NCI-H2196 (cell line): ENCODE data around the gene EEIG1.

ENCODE experiments used
- DNase-seq: peaks from one replicate; lab custom pipeline; 2025; ENCODE audit not compliant: unreplicated experiment; lab: John Stamatoyannopoulos, UW

EEIG1 gene

DNA sequence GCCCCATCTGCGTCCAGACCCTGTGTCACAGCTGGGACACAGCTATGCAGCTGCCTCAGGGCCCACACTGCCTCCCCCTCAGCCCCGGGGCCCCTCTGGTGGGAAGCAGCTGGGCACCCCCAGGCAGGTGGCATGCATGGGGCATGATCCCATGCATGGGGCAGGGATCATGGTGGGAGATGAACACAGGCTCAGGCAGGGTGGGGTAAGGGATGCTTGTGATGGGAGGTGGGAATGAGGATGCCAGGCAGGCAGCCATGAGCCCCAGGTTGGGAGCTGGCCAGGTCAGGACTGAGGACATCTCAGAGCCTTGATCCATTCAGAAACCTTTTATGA lies 19.7 kb downstream of the EEIG1 start:
- no peak for DNase-seq

DNA sequence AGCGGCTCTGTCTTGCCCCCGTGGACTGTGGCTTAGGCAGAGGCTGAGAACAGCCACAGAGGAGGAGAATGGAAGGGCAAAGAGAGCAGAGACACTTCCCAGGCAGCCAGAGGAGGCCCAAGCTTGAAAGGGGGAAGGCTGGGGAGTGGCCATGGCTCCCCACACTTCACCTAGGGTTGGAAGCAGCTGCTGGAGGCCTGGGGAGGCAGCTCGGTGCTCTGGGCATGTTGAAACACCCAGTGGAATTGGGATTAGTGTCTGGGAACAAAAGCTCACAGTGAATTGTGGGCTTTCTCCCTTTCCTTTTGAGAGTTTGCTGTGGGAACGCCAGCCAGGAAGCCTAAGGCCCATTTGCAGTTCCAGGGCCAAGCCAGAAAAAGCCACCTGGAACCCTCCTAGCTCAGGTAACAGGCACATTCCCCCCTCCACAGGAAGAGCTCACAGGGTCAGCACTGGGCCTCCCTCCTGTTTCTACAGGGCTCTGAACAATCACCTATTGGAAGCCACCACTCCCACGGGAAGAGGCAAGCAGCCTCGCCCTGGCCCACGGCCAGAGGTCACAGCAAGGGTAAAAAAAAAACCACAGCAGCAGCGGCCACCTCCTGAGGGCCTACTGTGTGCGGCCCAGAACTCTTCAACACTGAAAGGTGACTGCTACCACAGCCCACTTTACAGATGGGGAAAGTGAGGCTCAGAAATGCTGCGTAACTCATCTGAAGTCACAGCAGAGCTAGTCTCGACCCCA lies 20.2 kb downstream of the EEIG1 start:
- DNase-seq, result peak; percentile 47

DNA sequence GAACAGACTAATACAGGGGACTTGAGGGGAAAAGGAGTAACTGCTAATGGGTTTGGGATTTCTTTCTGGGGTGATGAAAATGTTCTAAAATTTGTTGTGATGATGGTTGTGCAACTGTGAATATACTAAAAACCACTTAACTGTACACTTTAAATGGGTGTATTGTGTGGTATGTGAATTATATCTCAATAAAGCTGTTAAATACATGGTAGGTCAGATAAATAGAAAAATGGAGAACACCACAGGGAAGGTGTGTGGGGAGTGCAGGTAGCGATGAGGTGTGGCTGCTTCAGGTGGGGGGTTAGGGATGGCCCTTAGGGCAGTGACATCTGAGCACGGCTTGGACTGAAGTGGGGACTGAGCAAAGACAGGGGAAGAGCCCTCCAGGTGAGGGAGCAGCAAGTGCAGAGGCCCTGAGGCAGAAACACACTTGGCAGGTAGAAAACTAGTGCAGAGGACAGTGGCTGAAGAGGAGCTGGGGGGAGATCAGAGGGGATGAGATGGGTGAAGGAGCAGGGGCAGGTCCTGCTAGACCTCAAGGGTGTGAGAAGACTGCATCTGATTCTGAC lies 20.9 kb downstream of the EEIG1 start:
- no peak for DNase-seq

DNA sequence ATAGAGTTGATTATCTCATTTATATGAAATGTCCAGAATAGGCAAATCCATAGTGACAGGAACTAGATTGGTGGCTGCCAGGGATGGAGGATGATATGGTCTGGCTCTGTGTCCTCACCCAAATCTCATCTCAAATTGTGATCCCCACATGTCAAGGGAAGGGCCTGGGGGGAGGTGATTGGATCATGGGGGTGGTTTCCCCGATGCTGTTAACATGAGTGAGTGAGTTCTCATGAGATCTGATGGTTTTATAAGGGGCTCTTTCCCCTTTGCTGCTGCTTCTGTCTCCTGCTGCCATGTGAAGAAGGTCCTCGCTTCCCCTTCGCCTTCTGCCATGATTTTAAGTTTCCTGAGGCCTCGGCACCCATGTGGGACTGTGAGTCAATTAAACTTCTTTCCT lies 21.4 kb downstream of the EEIG1 start:
- no peak for DNase-seq

DNA sequence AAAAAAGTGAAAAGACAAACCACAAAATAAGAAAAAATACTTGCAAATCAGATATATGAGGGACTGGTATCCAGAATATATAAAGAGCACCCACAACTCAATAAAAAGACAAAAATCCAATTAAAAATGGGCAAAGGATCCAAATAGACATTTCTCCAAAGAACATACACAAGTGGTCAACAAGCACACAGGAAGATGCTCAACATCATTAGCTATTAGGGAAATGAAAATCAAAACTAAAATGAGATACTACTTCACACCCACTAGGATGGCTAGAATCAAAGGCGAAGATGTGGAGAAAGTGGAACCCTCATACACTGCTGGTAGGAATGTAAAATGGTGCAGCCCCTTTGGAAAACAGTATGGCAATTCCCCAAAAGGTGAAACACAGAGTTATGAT lies 22.1 kb downstream of the EEIG1 start:
- DNase-seq, result no peak

DNA sequence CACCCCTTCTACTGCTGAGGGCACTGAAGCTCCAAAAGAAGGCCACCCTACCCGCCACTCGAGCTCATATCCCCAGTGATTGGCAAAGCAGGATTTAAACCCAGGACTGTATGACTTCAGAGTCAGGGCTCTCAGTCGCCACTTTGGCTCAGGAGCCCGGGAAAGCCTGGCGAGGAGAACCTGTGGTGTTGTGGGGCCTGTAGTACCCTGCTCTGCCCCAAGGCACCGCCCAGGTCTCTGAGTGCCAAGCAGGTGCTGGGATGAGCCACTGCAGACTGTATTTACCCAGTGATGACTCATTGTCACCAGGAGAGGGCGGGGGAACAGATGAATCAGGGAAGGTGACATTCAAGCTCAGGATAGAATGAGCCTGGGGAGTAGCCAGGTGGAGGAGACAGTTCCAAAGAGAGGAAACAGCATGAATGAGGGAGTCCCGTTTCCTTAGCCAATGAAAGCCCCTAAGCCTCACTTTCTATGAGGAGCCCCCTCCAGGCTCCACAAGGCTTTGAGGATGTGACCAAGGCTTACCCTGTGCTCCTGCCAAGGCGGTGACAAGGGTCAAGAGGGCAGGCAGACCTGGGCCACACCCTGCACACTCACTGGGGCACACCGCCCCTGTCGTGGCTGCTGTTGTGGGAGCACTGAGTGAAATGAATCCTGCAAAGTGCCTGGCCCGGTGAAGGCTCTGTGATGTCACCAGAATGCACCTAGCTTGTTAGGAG lies 25.3 kb downstream of the EEIG1 start:
- peak; percentile 95 for DNase-seq

DNA sequence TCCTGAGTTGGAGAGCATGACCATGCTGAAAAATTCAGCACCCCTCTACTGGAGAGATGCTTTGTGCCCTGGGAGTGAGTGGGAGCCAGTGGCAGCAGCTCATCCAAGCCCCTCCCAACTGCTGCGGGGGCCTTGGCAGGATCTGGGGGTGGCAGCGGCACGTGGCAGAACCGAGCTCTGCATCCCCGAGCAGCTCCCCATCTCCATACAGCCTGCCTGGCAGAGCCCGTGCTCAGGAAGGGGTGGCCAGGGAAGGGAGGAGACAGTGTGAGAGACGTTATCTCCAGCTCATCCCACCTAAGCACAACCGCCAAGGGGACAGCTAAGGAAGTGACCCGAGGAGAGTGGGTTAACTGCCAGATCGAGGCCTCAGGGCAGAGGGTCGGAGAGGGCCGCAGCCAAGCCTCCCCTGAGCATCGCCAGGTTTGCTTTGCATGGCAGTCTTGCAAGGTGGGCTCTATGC lies 25.9 kb downstream of the EEIG1 start:
- DNase-seq, result no peak

DNA sequence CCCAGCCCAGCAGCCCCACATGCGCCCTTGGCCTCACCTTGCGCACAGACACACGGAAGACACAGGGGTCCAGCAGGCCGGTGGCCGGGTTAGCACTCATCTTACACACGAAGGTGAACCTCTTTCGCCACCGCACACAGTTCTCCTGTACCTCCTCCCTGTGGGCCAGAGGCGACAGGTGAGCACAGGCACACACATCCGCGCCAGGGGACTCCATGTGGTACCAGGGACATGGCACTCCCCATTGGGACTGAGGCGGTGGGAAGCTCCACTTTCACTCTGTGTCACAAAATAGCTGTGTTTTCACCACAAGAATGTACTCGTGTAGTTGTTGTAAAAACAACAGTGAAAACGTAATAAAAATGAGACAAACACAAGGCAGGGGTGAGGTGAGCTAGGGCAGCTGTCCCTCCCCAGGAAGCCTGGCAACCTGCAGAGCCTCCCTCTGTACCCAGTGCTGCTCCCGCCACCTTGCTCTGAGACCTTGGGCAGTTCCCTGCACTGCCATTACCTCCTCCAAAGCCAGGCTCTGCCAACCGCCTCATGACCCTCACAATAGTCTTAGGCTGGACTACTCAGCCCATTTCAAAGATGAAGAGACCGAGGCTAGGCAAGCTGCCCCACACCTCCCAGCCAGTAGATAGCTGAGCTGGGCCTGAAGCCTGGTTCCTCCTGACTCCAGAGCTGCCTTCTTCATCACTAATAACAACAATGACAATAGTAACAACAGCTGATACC lies 26.9 kb downstream of the EEIG1 start:
- DNase-seq, result no peak

DNA sequence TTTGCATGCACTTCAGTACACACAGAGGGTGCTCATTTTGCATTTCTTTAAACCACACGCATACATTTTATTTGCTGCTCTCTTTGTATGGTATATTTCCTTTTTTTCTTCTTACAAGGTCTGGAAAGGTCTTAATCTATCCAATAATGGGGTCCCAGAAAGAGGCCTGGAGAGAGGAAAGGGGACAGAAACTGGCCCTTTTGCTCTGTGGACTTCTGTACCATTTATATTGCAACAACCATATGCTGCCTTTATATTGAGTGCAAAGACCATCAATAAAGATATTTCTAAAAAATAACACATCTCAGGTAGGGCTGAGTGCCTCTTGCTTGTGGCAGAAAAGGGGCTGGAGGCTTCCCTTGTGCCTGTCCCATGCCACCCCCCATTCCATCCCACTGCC lies 27.6 kb downstream of the EEIG1 start:
- DNase-seq, result no peak

DNA sequence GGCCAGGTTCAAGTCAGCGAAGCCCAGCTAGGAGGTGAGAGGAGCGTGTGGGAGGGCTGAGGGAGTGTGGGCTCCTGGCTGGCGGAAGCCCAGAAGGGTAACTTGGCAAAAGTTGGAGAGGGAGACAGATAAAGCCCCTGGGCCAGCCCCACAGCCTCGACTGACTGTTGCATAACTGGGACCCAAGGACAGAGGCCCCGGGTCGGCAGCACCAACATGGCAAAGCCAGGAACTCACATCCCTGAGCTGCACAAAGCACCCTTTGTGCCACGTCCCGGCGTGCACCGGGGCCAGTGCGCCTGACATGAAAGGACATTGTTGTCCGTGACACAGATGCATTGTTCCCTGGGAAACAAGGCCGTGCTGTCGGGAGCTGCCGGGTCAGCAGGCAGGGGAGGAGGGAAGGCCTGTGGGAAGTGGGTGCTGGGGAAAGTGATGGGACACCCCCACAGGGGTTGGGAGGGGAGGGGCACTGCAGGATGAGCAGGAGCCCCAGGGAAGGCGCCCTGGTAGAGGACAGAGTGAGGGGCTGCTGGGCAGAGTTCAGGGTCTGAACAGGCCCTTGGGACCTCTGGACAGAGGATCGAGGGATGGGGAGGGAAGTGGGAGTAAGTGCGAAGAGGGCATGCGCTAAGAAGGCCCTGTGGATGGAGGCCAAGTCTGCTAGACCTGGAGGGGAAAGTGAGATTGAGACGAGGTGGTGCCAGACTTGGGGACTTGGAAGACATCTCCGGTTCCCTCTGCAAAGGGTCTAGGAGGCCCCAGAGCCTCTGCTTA lies 30.1 kb downstream of the EEIG1 start:
- DNase-seq, result no peak

DNA sequence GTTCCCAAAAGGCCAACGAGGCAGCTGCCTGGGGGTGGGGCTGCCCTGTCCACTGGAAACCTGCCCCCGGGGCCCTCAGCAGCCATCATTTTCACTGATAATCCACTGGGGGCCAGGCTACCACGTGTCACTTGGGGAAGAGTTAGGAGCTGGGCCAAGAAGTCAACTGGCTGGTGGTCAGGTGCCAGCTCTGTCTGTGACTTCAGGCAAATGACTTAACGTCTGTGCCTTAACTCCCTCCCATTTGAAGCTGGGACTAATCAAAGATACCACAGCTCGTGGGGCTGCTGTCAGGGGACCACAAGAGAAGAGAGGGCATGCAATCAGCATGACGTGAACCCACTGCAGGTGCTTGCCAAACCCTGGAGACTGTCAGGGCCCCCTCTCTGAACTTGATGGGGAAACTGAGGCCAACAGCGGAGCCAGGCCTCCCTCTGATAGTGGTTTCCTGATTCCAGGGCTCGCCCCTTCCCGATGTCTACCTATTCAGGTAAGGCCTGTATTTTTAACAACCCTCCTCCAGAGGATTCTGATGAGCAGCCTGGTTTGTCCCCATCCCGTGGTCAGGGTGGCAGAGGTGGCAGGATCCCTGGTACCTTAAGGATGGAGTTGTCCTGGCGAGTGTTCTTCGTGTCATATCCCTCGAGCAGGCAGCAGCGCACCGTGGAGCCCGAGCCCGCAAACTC lies 30.8 kb downstream of the EEIG1 start:
- no peak for DNase-seq

DNA sequence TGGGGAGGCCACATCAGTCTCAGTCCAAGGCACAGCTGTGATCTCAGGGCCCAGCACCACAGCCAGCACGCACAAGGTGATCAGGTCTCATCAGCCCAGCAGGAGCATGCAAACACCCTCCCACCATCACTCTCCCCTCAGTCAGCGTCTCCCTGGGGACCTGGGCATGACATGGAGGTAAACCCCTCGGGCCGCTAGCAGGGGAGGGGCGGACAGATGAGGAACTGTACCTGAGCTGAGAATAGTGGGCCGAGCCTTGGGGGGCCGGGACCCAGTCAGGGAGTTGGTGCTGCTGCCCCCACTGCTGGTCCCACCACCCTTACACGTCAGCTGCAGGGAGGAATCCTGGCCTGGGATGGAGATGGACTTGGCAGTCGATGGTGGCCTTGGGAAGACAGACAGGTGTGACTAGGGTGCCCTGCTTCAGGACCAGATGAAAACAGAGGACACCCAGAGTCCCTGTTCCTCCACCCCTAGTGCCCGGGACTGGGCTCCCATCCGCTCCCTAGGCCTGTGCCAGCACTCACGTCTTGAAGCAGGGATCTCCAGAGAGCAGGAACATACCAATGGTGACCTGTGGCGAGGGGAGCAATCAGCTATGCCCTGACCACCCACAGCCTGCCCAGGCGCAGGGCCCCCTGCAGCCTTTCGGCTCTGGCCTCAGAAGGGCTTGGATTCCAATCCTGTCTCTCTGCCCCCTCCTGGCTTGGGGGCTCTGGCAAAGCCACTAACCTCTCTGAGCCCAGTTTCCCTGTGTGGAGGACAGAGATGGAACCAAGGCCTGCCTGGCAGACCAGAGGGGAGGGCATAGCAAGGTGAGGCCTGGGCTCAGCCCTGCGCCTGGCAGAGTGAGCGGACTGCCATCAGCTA lies 32.7 kb downstream of the EEIG1 start:
- DNase-seq, result no peak

DNA sequence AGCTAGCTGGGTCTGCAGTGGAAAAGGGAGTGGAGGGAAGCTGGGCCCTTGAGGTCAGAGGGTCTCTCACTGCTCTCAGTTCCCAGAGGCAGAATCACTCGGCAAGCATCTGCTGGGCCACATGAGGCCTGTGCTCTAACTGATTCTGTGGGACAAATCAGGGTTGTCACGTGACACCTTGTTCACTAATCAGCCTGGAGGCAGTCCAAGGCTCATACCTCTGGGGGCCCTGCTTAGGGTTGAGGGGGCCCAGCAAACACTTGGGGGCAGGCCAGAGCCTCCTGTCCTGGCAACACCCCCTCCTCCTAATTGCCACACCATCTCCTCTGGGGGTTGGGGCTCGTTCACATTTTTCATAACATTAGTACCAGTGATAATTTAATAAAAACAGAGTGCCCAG lies 34.1 kb downstream of the EEIG1 start:
- no peak for DNase-seq

DNA sequence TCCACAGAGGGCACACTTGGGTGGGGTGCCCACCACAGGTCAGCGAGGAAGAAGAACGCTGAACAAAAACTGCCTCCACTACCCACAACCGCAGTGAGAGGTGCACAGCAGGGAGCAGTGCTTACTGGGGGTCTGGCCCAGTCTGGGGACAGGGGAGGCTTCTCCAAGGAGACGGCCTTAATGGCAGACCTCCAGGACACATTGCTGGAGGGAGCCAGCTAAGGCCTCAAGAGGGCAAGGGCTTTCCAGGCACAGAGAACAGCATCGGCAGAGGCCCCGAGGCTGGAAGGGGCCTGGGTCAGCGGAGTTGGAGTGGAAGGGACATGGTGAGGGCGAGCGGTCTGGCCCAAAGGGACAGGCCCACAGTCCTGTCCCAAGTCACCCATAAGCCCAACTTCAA lies 34.8 kb downstream of the EEIG1 start:
- DNase-seq, result no peak

DNA sequence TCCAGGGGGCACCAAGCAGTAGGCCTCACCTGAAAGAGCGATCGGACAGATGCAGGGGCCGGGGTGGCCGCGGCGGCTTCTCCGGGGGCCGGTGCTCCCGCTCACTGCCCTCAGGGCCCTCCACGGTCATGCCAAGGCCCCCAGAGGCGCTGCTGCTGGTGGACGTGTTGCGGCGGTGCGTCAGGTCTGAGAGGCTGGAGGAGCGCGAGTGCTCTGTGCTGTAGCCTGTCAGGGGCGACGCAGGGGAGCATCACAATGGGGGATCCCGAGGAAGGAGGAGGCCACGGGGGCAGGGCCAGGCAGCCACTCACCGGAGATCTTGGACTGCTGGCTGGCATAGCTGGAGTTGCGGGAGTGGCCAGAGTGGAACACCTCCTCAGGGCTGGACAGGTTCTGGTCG lies 35.5 kb downstream of the EEIG1 start:
- DNase-seq, result no peak

DNA sequence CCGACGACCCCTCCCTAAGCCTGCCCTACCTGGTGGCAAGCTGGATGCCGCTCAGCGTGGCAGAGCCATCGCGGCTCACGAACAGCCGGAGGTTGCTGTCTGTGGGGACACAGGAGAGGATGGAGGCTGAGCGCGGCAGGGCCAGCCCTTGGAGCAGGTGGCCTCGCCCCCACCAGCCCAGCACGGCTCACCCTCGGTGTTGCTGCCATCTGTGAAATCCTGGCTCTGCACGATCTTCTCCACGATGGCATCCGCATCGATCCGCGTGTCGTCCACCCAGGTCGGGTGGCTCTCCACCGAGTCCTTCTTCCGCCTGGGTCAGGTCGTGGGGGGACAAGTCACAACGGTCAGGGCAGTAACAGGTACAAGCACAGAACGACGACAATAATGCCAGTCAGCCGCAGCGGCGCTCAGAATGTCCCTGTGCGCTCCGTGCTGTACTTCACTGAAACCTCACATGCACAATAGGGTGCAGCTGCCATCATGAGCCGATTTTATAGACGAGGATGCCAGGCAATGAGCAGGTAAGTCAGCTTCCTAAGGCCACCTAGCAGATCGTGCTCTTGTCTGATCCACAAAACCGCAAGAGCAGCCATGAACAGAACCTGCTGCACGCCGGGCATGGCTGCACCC lies 36.1 kb downstream of the EEIG1 start:
- no peak for DNase-seq

DNA sequence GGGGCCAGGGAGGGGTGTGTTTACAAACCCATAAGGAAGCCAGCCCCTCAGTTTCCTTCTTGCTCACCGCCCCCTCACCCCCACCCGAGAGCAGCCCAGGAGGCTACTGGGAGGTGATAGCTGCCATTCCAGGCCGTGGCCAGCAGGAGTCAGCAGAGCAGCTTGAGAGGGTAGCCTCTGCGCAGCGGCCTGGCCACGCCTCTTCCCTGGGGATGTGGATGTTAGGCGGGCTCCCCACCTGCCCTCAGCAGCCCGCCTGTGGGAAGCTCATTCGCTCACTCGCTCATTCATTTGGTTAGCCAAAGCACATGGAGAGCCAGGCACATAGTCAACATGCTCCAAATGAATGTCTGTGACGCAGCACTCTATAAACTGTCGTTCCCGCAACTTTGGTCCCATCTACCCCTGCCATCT lies 37.1 kb downstream of the EEIG1 start:
- DNase-seq, result peak; percentile 82

DNA sequence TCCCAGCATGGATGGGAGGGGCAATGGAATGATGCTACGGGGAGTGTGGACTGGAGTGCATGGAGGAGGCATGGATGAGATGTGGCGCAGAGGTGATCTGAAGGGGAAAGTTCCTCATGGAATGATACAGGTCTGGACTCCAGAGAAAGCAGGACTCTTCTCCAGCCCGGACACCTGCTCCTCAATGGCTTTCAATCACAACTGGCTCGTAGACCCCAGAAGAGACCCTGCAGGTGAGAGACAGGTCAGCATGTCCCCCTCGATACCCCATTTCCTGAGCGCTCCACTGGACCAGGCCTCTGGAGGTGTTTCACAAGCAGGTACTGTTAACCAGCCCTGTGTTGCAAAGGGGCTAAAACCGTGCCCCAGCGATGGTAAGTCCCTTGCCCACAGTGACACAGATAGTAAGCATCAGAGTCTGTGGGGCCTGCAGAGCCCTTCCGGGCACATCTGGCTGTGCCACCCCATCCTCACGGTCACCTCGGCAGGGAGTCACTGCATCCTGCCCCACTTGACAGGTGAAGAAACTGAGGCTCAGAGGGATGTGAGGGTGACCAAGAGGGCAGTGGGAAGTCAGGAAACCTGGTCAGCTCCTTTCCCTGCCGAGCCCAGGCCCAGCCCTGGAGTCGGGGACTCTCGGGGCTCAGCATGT lies 37.7 kb downstream of the EEIG1 start:
- no peak for DNase-seq
